Measurements from ENCODE around the gene EPN3.

EPN3 gene

DNA sequence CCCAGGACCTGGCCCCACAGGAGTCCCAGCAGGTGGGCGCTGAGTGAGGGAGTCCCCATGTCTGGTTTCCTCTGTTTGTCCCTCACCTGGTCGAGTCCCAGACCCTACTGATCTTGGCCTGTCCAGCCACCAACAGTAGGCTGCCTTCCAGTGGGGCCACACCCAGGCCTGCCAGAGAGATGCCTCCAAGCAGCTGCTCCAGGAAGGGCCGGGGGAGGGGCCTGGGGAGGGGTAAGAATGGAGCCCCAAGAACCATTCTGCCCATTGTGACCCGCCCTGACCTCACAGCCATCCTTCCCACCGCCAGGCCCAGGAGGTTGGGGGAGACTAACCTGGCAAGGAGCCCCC, 15.2 kb downstream of the EPN3 start:
- no peak for DNase-seq (ENCODE audit: low read depth in 2 of 3, low spot score in 2 of 3)

DNA sequence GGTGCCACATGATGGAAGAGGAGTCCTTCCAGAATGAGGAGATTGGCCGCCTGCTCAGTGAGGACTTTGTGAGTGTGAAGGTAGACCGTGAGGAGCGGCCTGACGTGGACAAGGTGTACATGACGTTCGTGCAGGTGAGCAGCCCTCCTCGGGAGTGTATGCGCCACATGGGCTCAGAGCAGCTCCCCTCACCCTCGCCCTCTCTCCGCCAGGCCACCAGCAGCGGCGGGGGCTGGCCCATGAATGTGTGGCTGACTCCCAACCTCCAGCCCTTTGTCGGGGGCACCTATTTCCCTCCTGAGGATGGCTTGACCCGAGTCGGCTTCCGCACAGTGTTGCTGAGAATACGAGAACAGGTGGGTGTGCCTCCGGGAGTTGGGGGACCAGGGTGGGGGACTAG, 16.3 kb downstream of the EPN3 start:
- no peak for DNase-seq (ENCODE audit: low read depth in 2 of 3, low spot score in 2 of 3)

DNA sequence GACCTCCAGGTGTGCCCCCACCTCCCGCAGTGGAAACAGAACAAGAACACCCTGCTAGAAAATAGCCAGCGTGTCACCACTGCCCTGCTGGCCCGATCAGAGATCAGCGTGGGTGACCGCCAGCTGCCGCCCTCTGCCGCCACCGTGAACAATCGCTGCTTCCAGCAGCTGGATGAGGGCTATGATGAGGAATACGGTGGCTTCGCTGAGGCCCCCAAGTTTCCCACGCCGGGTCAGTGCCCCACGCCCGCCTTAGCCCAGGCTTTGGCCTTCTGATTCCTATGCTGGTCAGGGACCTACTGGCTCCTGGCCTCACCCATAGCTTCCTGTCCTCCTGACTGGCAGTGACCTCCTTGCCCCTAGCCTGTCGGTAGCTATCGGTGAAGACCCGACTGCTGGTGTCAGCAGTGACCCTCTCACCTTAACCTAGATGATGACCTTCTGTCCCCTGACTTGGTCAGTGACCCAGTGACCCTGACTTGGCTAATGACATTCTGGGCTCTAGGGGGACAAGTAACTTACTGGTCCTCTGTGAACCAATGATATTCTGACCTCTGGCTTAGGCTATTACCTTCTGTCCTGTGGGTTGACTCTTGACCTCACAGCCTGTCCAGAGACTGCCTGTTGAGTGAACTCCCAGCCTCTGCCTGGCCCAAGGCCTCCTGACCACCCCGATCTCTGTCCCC, 16.9 kb downstream of the EPN3 start:
- DNase-seq (ENCODE audit: low read depth in 2 of 3, low spot score in 2 of 3), result no peak

DNA sequence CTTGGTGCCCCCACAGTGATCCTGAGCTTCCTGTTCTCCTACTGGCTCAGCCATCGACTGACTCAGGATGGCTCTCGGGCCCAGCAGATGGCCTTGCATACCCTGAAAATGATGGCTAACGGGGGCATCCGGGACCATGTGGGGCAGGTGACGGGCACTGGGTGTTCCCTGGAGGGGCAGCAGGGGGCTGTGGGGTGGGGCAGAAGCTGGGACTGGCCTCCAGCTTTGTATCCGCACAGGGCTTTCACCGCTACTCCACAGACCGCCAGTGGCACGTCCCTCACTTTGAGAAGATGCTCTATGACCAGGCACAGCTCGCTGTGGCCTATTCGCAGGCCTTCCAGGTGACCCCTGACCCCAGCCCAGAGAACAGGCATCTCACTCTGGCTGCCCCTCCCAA, 17.4 kb downstream of the EPN3 start:
- no peak for DNase-seq (ENCODE audit: low read depth in 2 of 3, low spot score in 2 of 3)

DNA sequence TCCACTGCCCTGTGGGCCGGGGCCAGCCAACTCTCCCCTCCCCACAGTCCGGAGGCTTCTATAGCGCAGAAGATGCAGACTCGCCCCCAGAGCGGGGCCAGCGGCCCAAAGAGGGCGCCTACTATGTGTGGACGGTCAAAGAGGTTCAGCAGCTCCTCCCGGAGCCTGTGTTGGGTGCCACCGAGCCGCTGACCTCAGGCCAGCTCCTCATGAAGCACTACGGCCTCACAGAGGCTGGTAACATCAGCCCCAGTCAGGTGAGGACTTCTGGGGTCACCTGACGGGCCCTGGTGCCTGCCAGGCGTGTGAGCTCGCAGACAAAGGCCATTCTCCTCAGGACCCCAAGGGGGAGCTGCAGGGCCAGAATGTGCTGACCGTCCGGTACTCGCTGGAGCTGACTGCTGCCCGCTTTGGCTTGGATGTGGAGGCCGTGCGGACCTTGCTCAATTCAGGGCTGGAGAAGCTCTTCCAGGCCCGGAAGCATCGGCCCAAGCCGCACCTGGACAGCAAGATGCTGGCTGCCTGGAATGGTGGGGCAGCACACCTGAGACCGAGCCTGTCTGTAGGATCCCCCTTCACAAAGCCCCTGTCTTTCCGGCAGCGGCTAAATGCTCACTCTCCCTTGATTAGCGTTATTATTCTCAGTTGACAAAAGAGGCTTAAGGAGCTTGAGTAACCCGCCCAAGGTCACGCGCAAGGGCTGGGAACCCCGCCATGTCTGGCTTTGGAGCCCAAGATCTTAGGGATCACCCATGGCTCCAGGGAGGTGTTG, 18.3 kb downstream of the EPN3 start:
- DNase-seq (ENCODE audit: low read depth in 2 of 3, low spot score in 2 of 3), result no peak

DNA sequence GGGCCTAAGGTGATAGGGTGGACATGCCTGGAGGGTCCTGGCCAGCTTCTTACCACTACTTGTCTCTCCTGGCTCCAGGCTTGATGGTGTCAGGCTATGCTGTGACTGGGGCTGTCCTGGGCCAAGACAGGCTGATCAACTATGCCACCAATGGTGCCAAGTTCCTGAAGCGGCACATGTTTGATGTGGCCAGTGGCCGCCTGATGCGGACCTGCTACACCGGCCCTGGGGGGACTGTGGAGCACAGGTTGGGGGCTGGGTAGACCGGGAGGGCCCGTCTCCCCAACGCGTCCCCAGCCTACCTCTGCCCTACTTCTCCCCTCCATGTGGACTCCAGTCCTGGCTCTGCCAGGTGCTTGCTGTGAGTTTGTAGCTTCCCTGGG, 18.9 kb downstream of the EPN3 start:
- no peak for DNase-seq (ENCODE audit: low read depth in 2 of 3, low spot score in 2 of 3)

DNA sequence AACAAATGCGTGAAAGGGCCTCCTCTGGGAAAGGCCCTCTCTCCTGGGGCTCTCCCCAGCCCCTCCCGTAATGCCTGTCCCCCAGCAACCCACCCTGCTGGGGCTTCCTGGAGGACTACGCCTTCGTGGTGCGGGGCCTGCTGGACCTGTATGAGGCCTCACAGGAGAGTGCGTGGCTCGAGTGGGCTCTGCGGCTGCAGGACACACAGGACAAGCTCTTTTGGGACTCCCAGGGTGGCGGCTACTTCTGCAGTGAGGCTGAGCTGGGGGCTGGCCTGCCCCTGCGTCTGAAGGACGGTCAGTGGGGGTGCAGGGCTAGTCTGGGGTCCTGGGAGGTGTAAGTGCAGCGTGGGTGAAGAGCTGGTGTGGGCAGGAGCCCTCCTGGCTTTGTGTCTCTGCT, 19.3 kb downstream of the EPN3 start:
- DNase-seq (ENCODE audit: low read depth in 2 of 3, low spot score in 2 of 3), result no peak

DNA sequence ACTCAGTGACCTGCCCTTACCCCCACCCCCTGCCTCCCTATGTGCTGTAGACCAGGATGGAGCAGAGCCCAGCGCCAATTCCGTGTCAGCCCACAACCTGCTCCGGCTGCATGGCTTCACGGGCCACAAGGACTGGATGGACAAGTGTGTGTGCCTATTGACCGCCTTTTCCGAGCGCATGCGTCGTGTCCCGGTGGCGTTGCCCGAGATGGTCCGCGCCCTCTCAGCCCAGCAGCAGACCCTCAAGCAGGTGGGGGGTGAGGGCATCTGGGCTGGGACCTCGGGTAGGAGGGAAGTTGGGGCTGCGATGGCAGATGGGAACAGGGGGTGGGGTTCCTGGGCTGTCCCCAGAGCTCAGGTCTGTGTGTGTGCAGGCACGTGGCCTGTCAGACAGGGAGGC, 21.7 kb downstream of the EPN3 start:
- DNase-seq (ENCODE audit: low read depth in 2 of 3, low spot score in 2 of 3), result no peak

DNA sequence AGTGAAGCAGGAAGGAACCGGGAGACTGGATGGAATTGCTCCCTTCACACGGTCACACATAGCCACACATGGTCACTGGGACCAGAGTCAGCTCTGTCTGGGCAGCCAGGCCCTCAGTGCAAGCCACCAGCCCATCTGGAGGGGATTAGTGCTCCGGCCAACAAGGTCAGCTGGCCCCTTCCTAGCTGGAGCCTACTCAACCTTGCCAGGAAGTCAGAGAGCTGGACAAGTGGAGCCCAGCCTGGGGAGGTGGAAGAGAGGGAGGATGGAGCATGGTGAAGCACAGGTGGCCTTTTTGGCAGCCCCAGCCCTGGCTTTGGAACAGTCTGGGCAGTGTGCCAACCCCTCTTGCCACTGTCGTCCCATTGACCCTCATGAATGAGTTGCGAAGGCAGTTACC, 24.3 kb downstream of the EPN3 start:
- DNase-seq (ENCODE audit: low read depth in 2 of 3, low spot score in 2 of 3), result no peak

DNA sequence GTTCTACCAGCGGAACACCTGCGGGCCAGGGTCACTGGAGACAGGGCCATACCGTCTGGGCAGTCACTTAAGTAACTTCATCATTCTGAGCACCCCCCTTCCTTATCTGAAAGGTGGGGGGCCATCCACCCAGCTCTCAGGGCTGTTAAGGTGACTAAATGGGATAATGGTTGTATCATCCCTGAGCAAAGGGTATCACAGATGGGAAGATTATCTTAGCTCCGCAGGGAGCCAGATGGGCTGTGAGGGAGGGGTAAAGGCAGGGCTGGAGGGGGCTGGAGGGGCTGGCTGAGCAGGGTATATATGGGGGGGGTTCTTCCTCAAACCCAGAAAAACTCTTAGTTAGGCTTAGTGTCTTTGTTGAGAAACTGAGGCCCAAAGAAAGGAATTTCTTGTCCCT, 25.1 kb downstream of the EPN3 start:
- DNase-seq (ENCODE audit: low read depth in 2 of 3, low spot score in 2 of 3), result no peak

DNA sequence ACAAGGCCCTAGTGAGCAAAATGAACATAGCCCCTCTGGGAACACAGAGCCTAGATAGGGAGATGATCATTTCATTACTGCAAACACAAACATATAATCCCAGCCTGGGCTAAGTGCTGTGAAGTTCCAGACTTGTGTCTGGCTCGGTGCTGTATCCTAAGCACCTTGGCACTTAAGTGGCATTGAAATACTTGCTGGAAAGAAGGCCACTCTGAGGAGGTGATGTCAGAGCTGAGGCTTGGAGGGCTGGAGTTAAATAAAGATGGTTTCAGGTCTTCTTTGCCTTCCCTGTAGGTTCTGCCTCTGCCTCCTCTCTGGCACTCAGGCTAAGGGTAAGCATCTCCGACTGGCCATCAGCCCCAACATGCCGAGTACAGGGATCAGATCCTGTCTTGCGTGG, 25.6 kb downstream of the EPN3 start:
- no peak for DNase-seq (ENCODE audit: low read depth in 2 of 3, low spot score in 2 of 3)

DNA sequence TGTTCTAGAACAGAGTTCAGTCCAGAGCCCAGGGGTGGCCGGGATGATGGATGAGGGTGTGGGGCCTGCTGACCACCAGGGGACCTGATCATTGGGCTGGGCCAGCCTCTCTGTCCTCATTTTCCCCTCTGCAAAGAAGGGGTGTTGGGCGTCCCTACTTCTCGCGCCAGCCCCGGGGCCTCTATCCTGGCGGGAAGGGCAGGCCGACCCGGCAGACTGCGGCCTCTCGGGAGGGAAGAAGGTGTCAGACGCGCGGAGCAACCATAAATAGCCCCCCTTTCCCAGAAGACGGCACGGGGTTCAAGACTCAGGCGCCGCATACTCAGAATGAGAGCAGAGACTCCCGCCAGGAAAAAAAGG, 26.0 kb downstream of the EPN3 start:
- no peak for DNase-seq (ENCODE audit: low read depth in 2 of 3, low spot score in 2 of 3)

DNA sequence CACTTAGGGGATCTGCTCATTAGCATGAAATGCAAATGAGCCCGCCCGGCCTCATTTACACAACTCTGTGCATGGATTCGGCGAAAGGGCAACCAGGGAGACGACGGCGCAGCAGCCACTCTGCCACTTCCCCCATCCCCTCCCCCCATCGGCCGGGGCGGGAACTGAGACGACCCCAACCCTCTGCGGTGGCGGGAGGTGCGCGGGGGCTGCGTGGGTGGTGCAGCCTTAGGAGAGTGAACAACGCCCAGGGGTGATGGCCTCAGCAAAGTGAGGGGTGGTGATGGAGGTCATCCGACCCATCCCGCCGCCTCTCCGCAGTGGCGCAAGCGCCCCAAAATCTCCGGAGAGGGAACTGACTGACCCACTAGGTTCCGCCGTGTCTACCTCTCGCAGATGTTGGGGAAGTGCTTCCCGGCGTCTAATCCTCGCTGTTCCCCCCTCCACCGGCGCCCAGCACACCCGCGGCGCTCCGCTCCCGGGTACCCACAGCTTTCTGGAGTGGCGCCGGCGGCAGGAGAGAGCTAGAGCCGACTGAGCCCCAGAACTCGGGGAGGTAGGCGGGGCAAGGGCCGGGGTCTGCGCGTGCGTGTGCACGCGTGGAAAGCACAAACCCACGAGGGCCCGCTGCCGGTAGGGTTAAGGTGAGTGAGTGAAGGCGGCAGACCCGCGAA, 26.5 kb downstream of the EPN3 start:
- DNase-seq (ENCODE audit: low read depth in 2 of 3, low spot score in 2 of 3), result no peak

DNA sequence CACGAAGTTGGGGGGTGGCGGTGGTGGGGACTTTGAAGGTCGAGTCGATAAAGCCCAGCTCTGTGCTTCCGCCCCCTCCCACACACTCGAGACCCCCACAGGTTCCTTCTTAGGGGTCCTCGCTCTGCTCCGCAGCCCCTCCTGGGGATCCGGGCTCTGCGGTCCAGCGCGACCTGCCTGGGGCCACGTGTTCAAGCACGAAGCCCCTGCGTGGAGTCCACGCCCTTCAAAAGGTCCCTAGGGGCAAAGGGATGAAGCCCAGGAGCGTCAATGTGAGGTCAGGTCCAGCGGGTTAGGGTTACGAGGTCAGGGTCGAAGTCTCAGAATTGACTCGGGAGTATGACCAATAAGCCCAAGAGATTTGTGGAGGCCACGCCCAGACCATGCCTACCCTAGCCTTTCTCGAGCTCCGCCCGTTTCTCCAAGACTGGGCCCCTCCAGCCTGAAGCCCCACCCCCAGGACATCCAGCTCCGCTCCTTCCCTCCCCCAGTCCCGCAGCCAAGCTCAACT, 27.2 kb downstream of the EPN3 start:
- no peak for DNase-seq (ENCODE audit: low read depth in 2 of 3, low spot score in 2 of 3)

DNA sequence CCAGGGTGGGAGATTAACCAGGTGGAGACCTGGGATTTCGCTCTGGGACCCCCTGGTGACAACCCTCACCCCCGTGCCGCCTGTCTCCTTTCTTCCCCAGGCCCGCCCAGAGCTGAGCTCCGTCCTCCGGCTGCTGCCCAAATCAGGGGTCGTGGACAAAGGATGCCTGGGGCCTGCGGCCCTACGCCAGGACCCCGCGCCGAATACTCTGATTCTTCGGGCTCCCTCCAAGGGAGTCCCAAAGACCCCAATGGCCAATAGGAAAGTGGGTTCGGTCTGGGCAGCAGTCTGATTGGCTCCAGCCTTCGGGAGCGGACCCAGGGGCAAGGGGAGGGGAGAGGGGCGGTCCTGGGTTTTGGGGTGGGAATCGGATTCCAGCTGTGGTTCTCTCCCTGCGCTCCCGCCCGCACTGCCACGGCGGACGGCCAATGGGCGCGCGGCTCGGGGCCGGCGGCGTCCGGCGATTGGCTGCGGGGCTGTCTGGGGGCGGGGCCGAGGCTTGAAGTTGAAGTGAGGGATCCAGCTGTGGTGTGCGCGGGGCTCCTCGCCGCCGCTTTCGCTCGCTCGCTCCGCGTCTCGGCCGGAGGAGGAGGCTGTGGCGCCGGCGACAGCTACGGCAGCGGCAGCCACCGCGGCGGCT, 27.8 kb downstream of the EPN3 start, which contains the start of gene CACNA1G:
TSS of gene CACNA1G (plus strand) at position 531 of the 640 bp plus-strand sequence. CDS start 745 bp downstream, outside the sequence.
- DNase-seq (ENCODE audit: low read depth in 2 of 3, low spot score in 2 of 3), result peak; percentile 70 to 75 (median 72)

DNA sequence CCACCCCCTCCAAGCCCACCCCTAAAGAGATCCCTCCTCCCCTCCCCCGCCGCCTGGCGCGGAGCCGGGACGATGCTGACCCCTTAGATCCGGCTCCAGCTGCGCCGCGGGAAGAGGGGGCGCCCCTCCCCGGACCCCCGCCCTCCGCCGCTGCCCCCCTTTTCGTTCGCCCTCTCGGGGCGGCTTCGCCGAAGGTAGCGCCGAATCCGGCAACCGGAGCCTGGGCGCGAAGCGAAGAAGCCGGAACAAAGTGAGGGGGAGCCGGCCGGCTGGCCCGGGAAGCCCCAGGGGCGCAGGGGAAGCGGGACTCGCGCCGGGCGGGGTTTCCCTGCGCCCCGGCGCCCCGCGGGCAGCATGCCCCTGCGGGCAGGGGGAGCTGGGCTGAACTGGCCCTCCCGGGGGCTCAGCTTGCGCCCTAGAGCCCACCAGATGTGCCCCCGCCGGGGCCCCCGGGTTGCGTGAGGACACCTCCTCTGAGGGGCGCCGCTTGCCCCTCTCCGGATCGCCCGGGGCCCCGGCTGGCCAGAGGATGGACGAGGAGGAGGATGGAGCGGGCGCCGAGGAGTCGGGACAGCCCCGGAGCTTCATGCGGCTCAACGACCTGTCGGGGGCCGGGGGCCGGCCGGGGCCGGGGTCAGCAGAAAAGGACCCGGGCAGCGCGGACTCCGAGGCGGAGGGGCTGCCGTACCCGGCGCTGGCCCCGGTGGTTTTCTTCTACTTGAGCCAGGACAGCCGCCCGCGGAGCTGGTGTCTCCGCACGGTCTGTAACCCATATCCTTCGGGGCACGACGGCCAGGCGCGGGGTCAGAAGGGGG, 28.6 kb downstream of the EPN3 start:
- no peak for DNase-seq (ENCODE audit: low read depth in 2 of 3, low spot score in 2 of 3)

DNA sequence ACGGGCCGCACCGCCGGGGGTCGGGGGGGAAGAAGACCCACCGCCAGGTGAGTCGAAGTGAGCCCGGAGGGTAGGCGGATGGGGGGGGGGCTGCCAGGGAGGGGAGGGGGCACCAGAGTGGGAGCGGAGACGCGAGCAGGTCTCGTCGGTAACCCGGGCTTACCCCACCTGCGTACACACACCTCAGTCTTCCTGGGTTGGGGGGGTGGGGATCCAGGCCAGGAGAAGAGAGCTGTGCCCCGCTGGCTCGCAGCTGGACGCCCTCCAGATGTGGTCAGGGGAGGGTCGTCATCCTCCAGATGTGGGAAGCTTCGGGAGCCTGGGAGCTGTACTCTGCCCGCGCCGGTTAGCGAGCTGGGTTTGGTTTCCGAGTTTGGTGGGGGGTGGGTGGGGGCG, 29.2 kb downstream of the EPN3 start:
- DNase-seq (ENCODE audit: low read depth in 2 of 3, low spot score in 2 of 3), result no peak

DNA sequence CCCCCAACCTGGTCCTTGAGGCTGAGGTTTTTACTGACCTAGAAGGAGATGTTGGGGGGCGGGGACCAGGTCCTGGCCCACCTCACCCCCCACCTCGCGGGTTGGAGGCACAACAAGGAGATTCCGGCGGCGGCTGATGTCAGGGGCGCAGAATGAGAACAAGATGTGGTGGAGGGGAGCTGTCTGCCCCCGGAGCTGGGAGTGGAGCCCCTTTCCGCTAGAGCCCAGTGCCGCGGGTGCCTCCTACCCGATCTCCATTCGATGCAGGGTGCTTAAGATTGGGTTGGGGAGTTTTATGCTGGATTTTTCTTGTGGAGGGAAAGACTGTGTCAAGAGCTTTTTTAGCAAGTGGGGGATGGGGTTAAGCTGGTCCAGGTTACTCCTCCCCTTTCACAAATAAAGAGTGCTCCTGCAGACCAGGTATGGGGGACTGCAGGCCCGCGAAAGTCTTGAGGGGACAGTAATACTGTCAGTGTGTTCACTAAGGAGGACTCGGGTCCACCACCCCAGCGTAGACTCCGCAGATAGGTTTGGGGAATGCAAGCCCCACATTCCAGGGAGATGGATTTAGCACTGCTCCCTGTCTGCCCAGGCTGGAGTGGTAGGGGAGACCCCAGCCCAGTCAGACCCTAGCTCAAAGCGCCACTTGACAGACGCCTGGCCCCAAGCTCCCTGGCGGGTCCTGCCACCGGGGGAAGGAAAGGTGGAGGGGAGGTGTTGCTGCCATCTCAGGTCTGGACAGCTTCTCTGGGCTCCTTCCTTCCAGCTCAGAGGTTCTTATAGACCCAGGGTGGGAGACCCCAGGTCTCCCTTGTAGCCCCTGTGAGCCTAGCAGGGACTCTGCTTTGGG, 29.9 kb downstream of the EPN3 start:
- DNase-seq (ENCODE audit: low read depth in 2 of 3, low spot score in 2 of 3), result no peak

DNA sequence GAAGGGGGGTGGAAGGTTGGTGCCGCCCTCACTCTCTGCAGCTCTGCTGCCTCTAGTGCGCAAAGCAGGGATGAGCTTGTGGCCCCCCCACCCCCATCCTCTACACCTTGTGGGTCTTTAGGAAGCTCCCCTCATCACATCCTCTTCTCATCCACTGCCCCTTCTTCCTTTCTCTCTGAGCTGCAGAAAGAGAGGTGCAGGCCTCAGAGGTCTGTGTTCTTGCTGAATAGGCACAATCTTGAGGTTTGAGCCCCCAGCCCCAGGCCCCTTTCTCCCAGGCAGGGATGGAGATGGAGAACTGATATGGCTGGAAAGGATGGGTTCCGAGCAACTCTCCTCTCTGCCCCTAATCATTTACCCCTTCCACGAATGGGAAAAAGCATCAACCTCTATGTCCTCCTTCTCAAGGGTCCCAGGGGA, 30.6 kb downstream of the EPN3 start:
- DNase-seq (ENCODE audit: low read depth in 2 of 3, low spot score in 2 of 3), result no peak

DNA sequence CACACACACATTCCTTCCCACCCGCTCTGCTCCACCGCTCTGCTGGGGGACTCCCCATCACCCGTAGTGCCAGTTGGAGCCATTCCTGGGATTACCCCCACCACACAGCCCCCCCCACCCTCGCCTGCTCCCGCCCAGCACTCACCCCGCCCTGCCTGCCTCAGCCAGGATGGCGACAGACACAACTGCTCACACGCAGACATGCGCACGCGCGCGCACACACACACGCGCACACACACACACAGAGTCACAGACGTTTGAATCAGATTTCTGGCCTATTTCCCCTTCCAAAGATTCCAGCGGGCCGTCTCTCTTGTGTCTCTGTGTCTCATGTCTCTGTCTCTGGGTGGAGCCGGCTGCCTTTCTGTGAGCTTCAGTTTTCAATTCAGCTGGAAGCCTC, 32.4 kb downstream of the EPN3 start:
- no peak for DNase-seq (ENCODE audit: low read depth in 2 of 3, low spot score in 2 of 3)
